Measurements from ENCODE around the gene CLCC1. TPM values are rescaled to one million over a fixed set of nuclear protein-coding genes. Genes with fewer than 3 reads are reported as not detected.

Gene CLCC1
- total RNA-seq, 2 donors from 2014 or later = 30.5 to 33.3 TPM

DNA sequence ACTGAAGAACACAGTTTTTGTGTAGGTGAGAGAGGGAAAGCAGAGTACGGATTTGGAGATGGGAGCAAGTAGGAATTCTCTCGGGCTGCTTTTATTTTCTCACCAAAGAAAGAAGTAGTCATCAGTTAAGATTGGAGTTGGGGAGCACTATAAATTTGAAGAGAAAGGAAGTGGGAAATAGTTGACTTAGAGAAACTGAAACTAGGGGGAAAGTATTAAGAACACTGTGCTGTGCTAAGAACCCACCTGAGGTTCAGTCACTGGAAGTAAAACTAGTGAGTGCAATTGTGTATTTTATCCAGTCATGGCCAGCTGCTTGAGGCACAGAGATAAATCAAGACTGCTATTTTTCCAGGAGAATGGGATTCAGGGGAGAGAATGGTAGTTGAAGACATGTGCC, 37.4 kb downstream of the CLCC1 start:
- TF ChIP-seq POLR2A (IDR thresholded peaks at IDR 0.05) (no peak), POLR2AphosphoS5 (IDR thresholded peaks at IDR 0.05) (no peak), CTCF (IDR thresholded peaks at IDR 0.05) (no peak)
- no peak for DNase-seq (ENCODE audit: low spot score)
- Histone ChIP-seq H3K36me3 (peaks cover 0 to 6% of the 10 kb centered on the region in 2 donors), H3K4me1 (replicated peaks) (no peaks in the 10 kb centered on the region), H3K9me3 (no peaks in the 10 kb centered on the region), H3K27ac (no peak overlapping the region), H3K4me3 (no peak overlapping the region), H3K27me3 (replicated peaks; ENCODE audit: insufficient read depth) (no peaks in the 10 kb centered on the region)
- intact Hi-C loops (cut with DNase I) = no loop called here
- 95% methylated on average over 2 of the region's 2 CpGs for WGBS

DNA sequence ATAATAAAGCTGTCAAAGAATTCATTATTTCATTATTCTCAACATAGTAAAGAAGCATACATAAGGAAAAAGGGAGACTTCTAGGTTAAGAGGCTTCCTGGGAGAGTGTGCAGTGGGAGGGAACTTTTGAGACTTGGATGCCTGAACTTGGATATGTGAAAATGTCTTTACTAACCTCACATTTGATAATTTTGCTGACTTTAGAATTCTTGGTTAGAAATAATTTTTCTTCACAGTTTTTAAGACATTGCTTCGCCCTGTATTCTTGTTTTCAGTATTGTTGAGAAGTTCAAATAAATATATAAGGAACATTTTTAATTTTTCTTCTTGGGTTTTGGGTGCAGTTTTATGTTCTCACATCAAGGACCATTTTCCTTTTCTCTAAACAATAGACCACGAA, 46.5 kb downstream of the CLCC1 start:
- TF ChIP-seq POLR2AphosphoS5 (IDR thresholded peaks at IDR 0.05) (no peak), CTCF (IDR thresholded peaks at IDR 0.05) (no peak), POLR2A (IDR thresholded peaks at IDR 0.05) (no peak)
- Histone ChIP-seq H3K4me3 (no peak overlapping the region), H3K4me1 (replicated peaks) (no peaks in the 10 kb centered on the region), H3K36me3 (no peaks in the 10 kb centered on the region), H3K9me3 (no peaks in the 10 kb centered on the region), H3K27ac (no peak overlapping the region), H3K27me3 (replicated peaks; ENCODE audit: insufficient read depth) (no peaks in the 10 kb centered on the region)
- WGBS = 93% methylated on average over 2 of the region's 2 CpGs
- intact Hi-C loops (cut with DNase I) = no loop called here
- no peak for DNase-seq (ENCODE audit: low spot score)

Small RNAs within 50 kb of the gene (small RNA-seq; reads per million reads assigned to genes)
- 0 reads per million in 2 donors for gene BX679664.2

Other genes starting within 250 kb of the CLCC1 start
- gene STXBP3, start 216.8 kb downstream of the CLCC1 start, total RNA-seq = 10 to 100 TPM; 41.1 to 55.4 TPM
- 1 to 10 TPM in 1 of 2 donors, not detected in 1; 1.4 TPM for gene AKNAD1, start 106.4 kb downstream of the CLCC1 start, total RNA-seq
- gene GPSM2, start 86.5 kb downstream of the CLCC1 start, total RNA-seq = 10 to 100 TPM; 10.6 to 10.7 TPM
- 10 to 100 TPM in 1 of 2 donors, 1 to 10 TPM in 1; 6.4 to 25.7 TPM for gene WDR47, start 78.6 kb upstream of the CLCC1 start, total RNA-seq
- 10 to 100 TPM; 26.8 to 27.0 TPM for gene TAF13, start 112.5 kb upstream of the CLCC1 start, total RNA-seq
- gene TMEM167B, start 127.3 kb upstream of the CLCC1 start, total RNA-seq = 10 to 100 TPM; 37.0 to 40.7 TPM
- gene ELAPOR1, start 150.6 kb upstream of the CLCC1 start, total RNA-seq = 100 to 1,000 TPM; 102 to 621 TPM